Endodermal cell (in vitro differentiated cells): ENCODE data around the gene FAM117A. TPM values are rescaled to one million over a fixed set of nuclear protein-coding genes. Genes with fewer than 3 reads are reported as not detected.

Experiments
- DNase-seq: peaks from one replicate; pipeline ENCODE4 v3.0.0-alpha.2; 2017
- H3K27ac ChIP-seq: 2 replicates; pipeline ENCODE4 v1.5.1; 2013; ENCODE audit warnings: mild to moderate bottlenecking, low read depth, low read length, moderate library complexity
- H3K27me3 ChIP-seq: 2 replicates; pipeline ENCODE4 v1.6.1; 2013; ENCODE audit warnings: mild to moderate bottlenecking, low read length, moderate library complexity; ENCODE audit not compliant: insufficient read depth, control insufficient read depth, poor library complexity, severe bottlenecking
- H3K36me3 ChIP-seq: 2 replicates; pipeline ENCODE4 v1.7.0; 2013; ENCODE audit warnings: mild to moderate bottlenecking, low read length, moderate library complexity; ENCODE audit not compliant: control insufficient read depth, insufficient read depth
- H3K4me1 ChIP-seq: one replicate; pipeline ENCODE4 v1.7.0; 2013; ENCODE audit warnings: low read length; ENCODE audit not compliant: control insufficient read depth, insufficient read depth
- H3K4me3 ChIP-seq: 2 replicates; pipeline ENCODE4 v1.5.1; 2013; ENCODE audit warnings: mild to moderate bottlenecking, low read length, moderate library complexity
- H3K9ac ChIP-seq: 2 replicates; pipeline ENCODE4 v1.6.1; 2013; ENCODE audit warnings: mild to moderate bottlenecking, low read length, moderate library complexity; ENCODE audit not compliant: poor library complexity, severe bottlenecking; ENCODE audit errors: extremely low read depth
- H3K9me3 ChIP-seq: 2 replicates; pipeline ENCODE4 v1.6.1; 2013; ENCODE audit warnings: mild to moderate bottlenecking, low read length, moderate library complexity; ENCODE audit not compliant: control insufficient read depth
- H3K27ac Mint-ChIP-seq: 2 replicates; pipeline ENCODE4 v1.8.0; 2020; ENCODE audit warnings: mixed read lengths
- H3K27me3 Mint-ChIP-seq: 2 replicates; pipeline ENCODE4 v1.8.0; 2021; ENCODE audit warnings: mild to moderate bottlenecking, mixed read lengths; ENCODE audit not compliant: insufficient read depth
- H3K36me3 Mint-ChIP-seq: 2 replicates; pipeline ENCODE4 v1.8.0; 2020; ENCODE audit warnings: low read depth, mixed read lengths
- H3K4me1 Mint-ChIP-seq: 2 replicates; pipeline ENCODE4 v1.8.0; 2020; ENCODE audit warnings: mixed read lengths
- H3K4me3 Mint-ChIP-seq: 2 replicates; pipeline ENCODE4 v1.8.0; 2020; ENCODE audit warnings: mild to moderate bottlenecking, moderate library complexity, mixed read lengths
- H3K9me3 Mint-ChIP-seq: 2 replicates; pipeline ENCODE4 v1.8.0; 2020; ENCODE audit warnings: mild to moderate bottlenecking, mixed read lengths
- CTCF ChIP-seq: fragments of 200-600 bp; sonication (generic); conservative IDR thresholded peaks from 2 replicates; pipeline ENCODE4 v1.5.0; 2021; ENCODE audit warnings: antibody characterized with exemption, mild to moderate bottlenecking
- WGBS, 2 experiments: methylation state at CpG; one replicate each; pipeline versions ENCODE4 v1.1.5 to v1.1.7; 2013; ENCODE audit warnings: missing lambda C conversion rate in 2 of 2, mixed read lengths in 1 of 2; ENCODE audit not compliant: insufficient coverage in 1 of 2, insufficient read length in 1 of 2; 5-methylcytosine and 5-hydroxymethylcytosine counted together
- total RNA-seq, 2 donors: library from RNA; stranded (reverse); fragmentation: NEBNext Ultra II Directional in 1 of 2; extraction: Animal tissue kit (Norgen Biotek cat#: 25700) in 1 of 2; gene quantifications; 2 replicates in 1 of 2; 3 replicates in 1 of 2; pipeline ENCODE4 v1.2.1, GENCODE V29; 2021

FAM117A gene
- total RNA-seq, 2 donors from 2014 or later: 15.4 to 16.8 TPM

DNA sequence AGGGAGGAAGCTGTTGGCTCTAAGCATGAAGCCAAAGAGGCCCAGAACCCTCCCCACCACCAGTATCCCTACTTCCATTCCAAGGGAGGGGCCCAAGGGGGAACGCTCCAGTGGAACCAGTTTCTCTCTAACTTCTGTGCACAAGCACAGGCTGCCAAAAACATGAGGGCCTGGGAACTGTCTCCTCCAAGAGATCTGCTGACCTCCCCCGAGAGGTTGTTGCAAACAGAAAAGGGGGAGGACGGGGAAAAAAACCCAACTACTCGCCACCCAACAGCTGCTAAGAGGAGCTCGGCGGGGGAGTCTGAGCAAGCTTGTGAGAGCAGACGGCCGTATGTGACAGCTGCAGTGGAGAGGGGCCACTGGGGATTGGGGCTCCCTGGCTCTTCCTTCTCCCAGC, 40.5 kb downstream of the FAM117A start:
- Histone ChIP-seq H3K9ac (no peak overlapping the region), H3K36me3 (peaks cover 17% of the 10 kb centered on the region), H3K27me3 (no peaks in the 10 kb centered on the region), H3K9me3 (peaks cover 12% of the 10 kb centered on the region), H3K4me1 (peaks cover 7% of the 10 kb centered on the region), H3K27ac (peak overlapping the region; percentile 44), H3K4me3 (no peak overlapping the region)
- peaks cover 8% of the 10 kb centered on the region for H3K9me3 Mint-ChIP-seq
- H3K27ac Mint-ChIP-seq: peak overlapping the region; percentile 72
- DNase-seq: no peak
- 92 to 93% methylated on average over 7 to 8 of the region's 8 CpGs for WGBS, 2 experiments
- H3K4me3 Mint-ChIP-seq: no peak overlapping the region
- peaks cover 50% of the 10 kb centered on the region for H3K36me3 Mint-ChIP-seq
- H3K4me1 Mint-ChIP-seq: peaks cover 15% of the 10 kb centered on the region
- TF ChIP-seq CTCF: no peak
- H3K27me3 Mint-ChIP-seq: no peaks in the 10 kb centered on the region

DNA sequence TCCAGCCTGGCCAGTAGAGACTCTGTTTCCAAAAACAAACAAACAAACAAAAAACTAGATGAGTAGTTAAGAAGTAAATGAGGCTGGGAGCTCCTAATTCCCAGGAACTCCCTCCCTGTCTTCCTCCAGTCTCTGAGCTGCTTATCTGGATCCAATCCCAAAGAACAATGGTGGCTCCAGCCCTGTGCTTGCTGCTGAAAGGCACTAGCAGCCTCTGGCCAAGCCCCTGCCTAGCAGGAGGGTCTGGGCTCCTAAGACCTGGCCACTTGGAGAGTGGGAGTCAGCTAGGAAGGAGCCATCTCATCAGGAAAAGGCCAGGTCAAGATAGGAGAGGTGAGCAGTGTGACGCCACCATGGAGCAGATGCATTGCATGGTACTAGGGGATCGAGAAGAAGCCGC, 41.9 kb downstream of the FAM117A start:
- peaks cover 28% of the 10 kb centered on the region for H3K36me3 ChIP-seq
- H3K9me3 Mint-ChIP-seq: peaks cover 8% of the 10 kb centered on the region
- no peak overlapping the region for H3K9ac ChIP-seq
- 88 to 100% methylated on average over 3 of the region's 3 CpGs for WGBS, 2 experiments
- DNase-seq: peak; percentile 71
- H3K27me3 ChIP-seq: no peaks in the 10 kb centered on the region
- H3K4me1 ChIP-seq: peaks cover 7% of the 10 kb centered on the region
- no peaks in the 10 kb centered on the region for H3K27me3 Mint-ChIP-seq
- H3K27ac Mint-ChIP-seq: peak overlapping the region; percentile 35
- H3K27ac ChIP-seq: no peak overlapping the region
- peaks cover 15% of the 10 kb centered on the region for H3K4me1 Mint-ChIP-seq
- no peak for TF ChIP-seq CTCF
- no peak overlapping the region for H3K4me3 Mint-ChIP-seq
- H3K9me3 ChIP-seq: peaks cover 12% of the 10 kb centered on the region
- no peak overlapping the region for H3K4me3 ChIP-seq
- peaks cover 59% of the 10 kb centered on the region for H3K36me3 Mint-ChIP-seq

DNA sequence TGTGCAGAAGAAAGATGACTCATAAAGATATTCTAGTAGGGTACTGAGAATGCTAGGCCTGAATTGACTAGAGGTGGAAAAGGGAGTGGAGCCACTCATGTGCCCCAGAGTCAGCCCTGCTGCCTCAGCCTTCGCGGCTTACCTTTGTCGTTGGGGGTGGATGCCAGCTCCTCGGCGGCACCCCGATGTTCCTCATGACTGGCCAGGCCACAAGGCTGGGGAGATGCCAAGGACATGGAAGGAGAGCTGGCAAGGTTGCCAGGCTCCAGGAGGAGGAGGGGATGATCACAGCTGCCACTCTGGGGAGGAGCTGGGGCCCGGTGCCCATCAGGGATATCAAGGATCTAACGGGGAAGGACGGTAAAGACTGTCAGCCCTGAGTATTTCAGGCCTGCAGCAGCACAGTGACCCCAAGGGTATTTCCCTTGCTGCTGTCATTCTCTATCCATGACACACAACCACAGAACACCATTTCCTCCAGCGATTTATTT, 46.5 kb downstream of the FAM117A start:
- peaks cover 61% of the 10 kb centered on the region for H3K36me3 Mint-ChIP-seq
- H3K27me3 ChIP-seq: no peaks in the 10 kb centered on the region
- H3K9me3 Mint-ChIP-seq: no peaks in the 10 kb centered on the region
- TF ChIP-seq CTCF: no peak
- DNase-seq: no peak
- H3K4me3 Mint-ChIP-seq: no peak overlapping the region
- H3K4me1 Mint-ChIP-seq: peaks cover 4% of the 10 kb centered on the region
- H3K9me3 ChIP-seq: no peaks in the 10 kb centered on the region
- H3K27me3 Mint-ChIP-seq: no peaks in the 10 kb centered on the region
- H3K27ac ChIP-seq: no peak overlapping the region
- H3K4me1 ChIP-seq: peaks cover 4% of the 10 kb centered on the region
- no peak overlapping the region for H3K9ac ChIP-seq
- no peak overlapping the region for H3K4me3 ChIP-seq
- WGBS, 2 experiments: 96 to 100% methylated on average over 4 to 10 of the region's 10 CpGs
- H3K36me3 ChIP-seq: peaks cover 45% of the 10 kb centered on the region
- no peak overlapping the region for H3K27ac Mint-ChIP-seq
